Chondrocyte (in vitro differentiated cells): ENCODE results near the gene MCFD2. TPM values are rescaled to one million over a fixed set of nuclear protein-coding genes. Genes with fewer than 3 reads are reported as not detected.

Source experiments
- DNase-seq: peaks from one replicate; pipeline ENCODE4 v3.0.0; 2021; ENCODE audit warnings: mixed read lengths, low spot score
- H3K27ac Mint-ChIP-seq: one replicate; pipeline ENCODE4 v1.8.0; 2021; ENCODE audit warnings: mild to moderate bottlenecking, moderate library complexity, mixed read lengths; ENCODE audit not compliant: unreplicated experiment
- H3K27me3 Mint-ChIP-seq: 2 replicates; pipeline ENCODE4 v1.8.0; 2021; ENCODE audit warnings: low read depth, mixed read lengths
- H3K36me3 Mint-ChIP-seq: 2 replicates; pipeline ENCODE4 v1.8.0; 2021; ENCODE audit warnings: low read depth, mixed read lengths
- H3K4me1 Mint-ChIP-seq: 2 replicates; pipeline ENCODE4 v1.8.0; 2021; ENCODE audit warnings: low read depth, mild to moderate bottlenecking, mixed read lengths
- H3K4me3 Mint-ChIP-seq: one replicate; pipeline ENCODE4 v1.8.0; 2021; ENCODE audit warnings: mild to moderate bottlenecking, moderate library complexity, mixed read lengths; ENCODE audit not compliant: unreplicated experiment
- H3K9me3 Mint-ChIP-seq: 2 replicates; pipeline ENCODE4 v1.8.0; 2021; ENCODE audit warnings: low read depth, mixed read lengths
- CTCF ChIP-seq: fragments of 200-600 bp; sonication (generic); IDR thresholded peaks from 2 replicates; pipeline ENCODE4 v1.5.0; 2021; ENCODE audit warnings: antibody characterized with exemption, mild to moderate bottlenecking, moderate library complexity
- long read RNA-seq: library from polyadenylated mRNA; stranded (forward); transcript quantifications from one replicate; pipeline ENCODE4 v2.0.0, GENCODE V29; 2021
- total RNA-seq: library from RNA; stranded (reverse); gene quantifications from 3 replicates; pipeline ENCODE4 v1.2.1, GENCODE V29; 2021

The MCFD2 gene
- total RNA-seq: 95.0 to 103 TPM (median 101 TPM) in 3 replicates
- long read RNA-seq, full-length matches to known transcripts: 112 of 136 reads
- long read RNA-seq, partial matches to known transcripts: 0 of 136 reads
- long read RNA-seq, other reads (novel, unspliced or antisense): 24 of 136 reads

GRCh38 chr2:46915281-46915810 is at the start of gene MCFD2:
TSS of gene MCFD2 (minus strand) at chr2:46915806. CDS start at chr2:46909171, 6,635 bp downstream.
- Mint-ChIP-seq H3K9me3 (no peaks in the 10 kb centered on the region), H3K4me1 (peaks cover 46% of the 10 kb centered on the region), H3K4me3 (peak within 1 kb of the TSS; percentile 94), H3K27ac (peak within 1 kb of the TSS; percentile 95), H3K36me3 (peaks cover 2% of the 10 kb centered on the region), H3K27me3 (no peaks in the 10 kb centered on the region)
- no peak for TF ChIP-seq CTCF
- peak; percentile 92 for DNase-seq

GRCh38 chr2:46964835-46965560 is 49.4 kb upstream of the MCFD2 start:
- TF ChIP-seq CTCF: peak; percentile 8
- DNase-seq: no peak
- H3K9me3 Mint-ChIP-seq: no peaks in the 10 kb centered on the region
- H3K36me3 Mint-ChIP-seq: peaks cover 6% of the 10 kb centered on the region
- peak overlapping the region; percentile 95 for H3K27ac Mint-ChIP-seq
- H3K4me1 Mint-ChIP-seq: peaks cover 60% of the 10 kb centered on the region
- H3K27me3 Mint-ChIP-seq: no peaks in the 10 kb centered on the region
- no peak overlapping the region for H3K4me3 Mint-ChIP-seq

GRCh38 chr2:46963941-46964673 is 48.5 kb upstream of the MCFD2 start:
- peaks cover 6% of the 10 kb centered on the region for H3K36me3 Mint-ChIP-seq
- H3K9me3 Mint-ChIP-seq: no peaks in the 10 kb centered on the region
- H3K4me1 Mint-ChIP-seq: peaks cover 55% of the 10 kb centered on the region
- DNase-seq: no peak
- H3K4me3 Mint-ChIP-seq: no peak overlapping the region
- H3K27me3 Mint-ChIP-seq: no peaks in the 10 kb centered on the region
- no peak for TF ChIP-seq CTCF
- H3K27ac Mint-ChIP-seq: peak overlapping the region; percentile 95

GRCh38 chr2:46963210-46963609 is 47.6 kb upstream of the MCFD2 start:
- H3K9me3 Mint-ChIP-seq: no peaks in the 10 kb centered on the region
- H3K27ac Mint-ChIP-seq: no peak overlapping the region
- H3K36me3 Mint-ChIP-seq: peaks cover 9% of the 10 kb centered on the region
- H3K4me1 Mint-ChIP-seq: peaks cover 47% of the 10 kb centered on the region
- H3K27me3 Mint-ChIP-seq: no peaks in the 10 kb centered on the region
- no peak for DNase-seq
- no peak for TF ChIP-seq CTCF
- H3K4me3 Mint-ChIP-seq: no peak overlapping the region

- Mint-ChIP-seq H3K27ac (no peak overlapping the region), H3K27me3 (no peaks in the 10 kb centered on the region), H3K36me3 (peaks cover 12% of the 10 kb centered on the region), H3K9me3 (no peaks in the 10 kb centered on the region), H3K4me3 (no peak overlapping the region), H3K4me1 (peaks cover 42% of the 10 kb centered on the region)
- TF ChIP-seq CTCF: no peak
- DNase-seq: no peak
Observed at GRCh38 chr2:46962751-46963150, 47.1 kb upstream of the MCFD2 start.
